Hypothalamus (tissue), 51 donors: Measurements from ENCODE around the gene CLDN1.
A peak's percentile ranks its signal among the peaks of the same experiment; 100 is the strongest.

ENCODE experiments used
- DNase-seq, 51 donors: peaks; one replicate each; lab custom pipeline; 2025; lab: John Stamatoyannopoulos, UW

Gene CLDN1

DNA sequence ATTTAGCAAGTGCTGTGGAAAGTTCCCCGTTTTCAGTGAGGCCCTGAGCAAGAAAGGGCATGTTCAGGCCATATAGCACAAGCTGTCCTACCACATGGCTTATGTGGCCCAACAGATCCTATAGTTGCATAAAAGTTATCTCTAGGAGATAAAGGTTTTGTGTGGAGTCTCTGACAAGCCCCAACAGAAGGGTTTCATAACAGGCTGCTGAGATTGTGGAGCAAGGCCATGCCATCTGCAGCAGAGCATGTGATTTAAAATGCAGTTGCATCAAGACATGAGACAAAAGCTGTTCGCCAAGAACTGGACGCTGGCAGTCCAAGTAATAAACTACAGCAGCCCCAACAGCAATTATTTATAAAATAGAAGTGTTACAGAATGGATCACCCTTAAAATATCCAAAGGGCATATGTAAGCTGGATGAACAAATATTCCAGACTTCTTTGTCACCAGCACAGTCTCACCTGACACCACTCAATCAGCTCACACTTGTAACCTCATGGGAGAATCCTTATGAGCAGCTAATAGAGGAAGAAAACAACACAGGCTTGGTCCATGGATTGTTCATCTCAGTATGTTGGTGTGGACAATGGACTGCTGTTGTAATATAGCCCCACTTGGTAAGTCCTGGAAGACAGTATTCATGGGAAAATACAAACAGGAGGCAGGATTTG, 14.4 kb upstream of the CLDN1 start:
- DNase-seq, result no peak

DNA sequence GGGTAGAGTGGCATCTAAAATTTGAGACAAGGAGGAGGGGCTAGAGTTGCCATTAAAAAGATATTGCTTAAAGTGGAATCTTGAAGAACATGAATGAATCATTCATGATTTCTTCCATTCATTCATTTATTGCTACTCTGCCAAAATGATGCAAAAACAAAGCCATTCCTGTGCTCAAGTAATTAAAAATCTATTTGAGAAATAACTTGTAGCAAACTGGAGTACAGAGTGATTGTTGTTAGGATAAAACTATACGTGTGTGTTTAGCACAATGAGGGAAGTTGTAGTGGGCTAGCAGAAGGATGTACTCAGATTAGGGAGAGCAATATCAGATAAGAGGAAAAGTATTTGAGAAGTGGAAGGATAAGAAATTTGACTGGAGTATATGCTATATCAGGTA, 11.7 kb upstream of the CLDN1 start:
- no peak for DNase-seq

DNA sequence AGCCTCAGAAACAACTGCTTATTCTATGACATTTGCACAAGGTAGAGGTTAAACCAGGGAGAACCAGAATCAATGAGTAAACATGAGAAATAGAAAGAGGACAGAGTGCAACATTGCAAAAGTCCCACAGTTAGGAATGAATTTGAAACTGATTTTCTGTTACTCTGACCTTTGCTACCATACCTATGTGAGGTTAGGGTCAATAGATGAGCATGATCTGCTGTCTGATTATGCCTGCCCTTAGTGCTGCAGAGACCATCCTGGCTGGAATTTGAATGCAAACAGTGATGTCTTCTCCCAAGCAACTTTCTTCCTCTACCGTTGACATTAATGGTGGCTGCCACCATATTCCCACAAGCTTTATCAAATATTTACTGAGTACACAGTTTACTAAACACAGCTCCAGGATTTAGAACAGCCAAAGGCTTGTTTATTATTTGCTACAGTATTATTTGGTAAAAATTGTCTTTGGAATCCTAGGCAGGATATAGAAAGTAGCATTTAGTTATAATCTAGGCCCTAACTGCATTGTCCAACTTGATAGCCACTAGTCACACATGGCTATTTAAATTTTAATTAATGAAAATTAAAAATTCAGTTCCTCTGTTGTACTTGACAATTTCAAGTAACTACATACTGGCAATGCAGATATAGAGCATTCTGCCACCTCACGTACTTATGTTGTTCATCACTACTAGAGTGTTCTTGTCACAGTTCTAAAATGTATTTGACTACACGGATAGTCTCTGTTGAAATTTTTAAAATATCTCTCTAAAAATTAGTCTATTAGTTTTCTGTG, 8.9 kb upstream of the CLDN1 start:
- no peak for DNase-seq

DNA sequence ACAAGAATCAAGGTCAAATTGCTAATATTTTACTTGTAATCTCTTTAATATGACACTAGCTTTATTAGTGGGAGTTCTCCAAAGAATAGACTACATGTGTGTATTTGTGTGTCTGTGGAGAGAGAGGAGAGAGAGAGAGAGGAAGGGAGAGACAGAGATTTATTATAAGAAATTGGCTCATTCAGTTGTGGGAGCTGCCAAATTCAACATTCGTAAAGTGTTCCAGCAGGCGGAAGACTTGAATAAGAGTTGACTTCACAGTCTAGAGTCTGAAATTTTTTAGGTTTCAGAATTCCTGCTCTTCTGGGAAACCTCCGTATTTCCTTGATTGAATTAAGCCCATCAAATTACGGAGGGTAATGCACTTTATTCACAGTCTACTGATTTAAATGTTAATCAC, 4.7 kb upstream of the CLDN1 start:
- no peak for DNase-seq

DNA sequence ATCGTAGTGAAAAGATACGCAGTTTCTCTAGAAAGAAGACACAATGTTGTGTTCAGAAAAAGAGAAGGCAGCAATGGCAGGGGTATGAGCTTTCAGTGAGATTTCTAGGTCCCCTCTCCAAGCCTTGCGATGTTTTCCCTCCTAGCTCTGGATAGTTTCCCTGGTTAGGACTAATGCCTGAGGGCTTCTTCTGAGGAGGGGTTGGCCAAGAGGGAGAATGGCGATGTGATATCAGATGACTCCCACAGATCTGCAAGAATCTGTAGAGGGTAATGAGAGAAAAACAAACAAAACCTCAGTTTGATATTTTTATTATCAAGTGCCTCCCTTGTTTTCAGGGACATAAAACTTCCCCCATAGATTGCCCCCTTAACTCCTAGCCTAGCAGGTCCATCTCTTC, 4.1 kb upstream of the CLDN1 start:
- DNase-seq, result no peak

DNA sequence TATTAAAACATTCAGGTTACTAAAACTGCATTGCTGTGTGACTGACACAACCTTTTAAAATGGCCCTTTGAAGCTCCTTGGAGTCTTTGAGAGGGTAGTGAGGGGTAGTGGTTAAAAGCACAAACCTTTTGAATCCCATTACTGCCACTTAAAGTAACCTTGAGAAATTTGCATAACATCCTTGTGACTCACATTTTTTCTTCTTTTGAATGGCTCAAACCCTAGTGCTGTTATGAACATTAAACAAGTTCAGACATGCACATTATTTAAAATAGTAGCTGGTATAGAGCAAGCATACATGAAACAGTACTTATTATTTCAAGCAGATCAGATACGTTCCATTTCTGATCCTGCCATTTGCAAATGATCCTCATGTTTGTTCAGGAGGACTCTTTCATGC, 3.7 kb upstream of the CLDN1 start:
- DNase-seq, result no peak

DNA sequence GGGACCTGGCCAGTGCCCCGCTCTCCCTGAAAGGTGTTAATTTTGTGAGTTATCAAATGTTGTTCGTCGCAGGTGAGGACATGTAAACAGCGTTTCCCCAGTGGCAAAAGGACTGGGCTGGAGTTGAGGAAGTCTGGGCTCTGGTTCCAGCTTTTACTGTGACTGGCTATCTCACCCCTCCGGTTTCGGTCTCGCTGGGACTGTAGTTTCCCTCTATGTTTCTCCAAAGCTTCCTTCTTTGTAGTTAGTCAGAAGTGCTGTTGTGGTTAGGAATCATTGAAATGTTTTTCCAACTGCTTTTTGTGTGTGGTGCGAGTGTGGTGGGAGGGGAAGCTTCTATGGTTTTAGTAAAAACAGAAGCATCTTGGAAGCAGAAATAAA, 990 bp upstream of the CLDN1 start:
- peak in 14 of 51 donors; percentile 1 to 21 (median 5) for DNase-seq

DNA sequence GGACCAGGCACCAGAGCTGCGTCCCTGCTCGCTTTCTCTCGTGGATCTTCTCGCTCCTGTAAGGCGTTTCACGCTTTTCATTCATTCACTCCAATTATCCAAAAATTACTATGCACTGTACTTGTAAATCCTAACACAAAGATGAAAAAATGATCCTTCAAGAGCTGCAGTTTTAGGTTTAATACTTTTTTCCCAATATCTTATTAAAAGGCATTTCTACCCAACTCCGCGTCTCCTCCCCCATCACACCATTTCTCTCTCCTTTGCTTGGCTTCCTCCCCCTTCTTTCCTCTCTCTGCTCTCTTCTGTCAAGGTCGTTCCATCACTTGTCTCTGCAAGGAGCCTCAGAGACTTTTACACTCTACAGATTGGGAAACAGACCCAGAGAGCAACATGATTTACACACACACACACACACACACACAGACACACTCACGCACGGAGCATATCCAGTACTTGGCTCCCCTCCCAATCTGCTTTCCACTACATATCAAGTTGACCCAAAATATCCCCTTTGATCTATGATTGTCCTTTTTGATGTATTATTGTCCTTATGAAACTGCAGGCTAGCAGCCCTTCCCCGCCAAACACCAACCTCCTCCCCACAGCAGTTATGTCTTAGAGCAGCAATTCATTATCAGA, 479 bp upstream of the CLDN1 start:
- DNase-seq, result no peak

DNA sequence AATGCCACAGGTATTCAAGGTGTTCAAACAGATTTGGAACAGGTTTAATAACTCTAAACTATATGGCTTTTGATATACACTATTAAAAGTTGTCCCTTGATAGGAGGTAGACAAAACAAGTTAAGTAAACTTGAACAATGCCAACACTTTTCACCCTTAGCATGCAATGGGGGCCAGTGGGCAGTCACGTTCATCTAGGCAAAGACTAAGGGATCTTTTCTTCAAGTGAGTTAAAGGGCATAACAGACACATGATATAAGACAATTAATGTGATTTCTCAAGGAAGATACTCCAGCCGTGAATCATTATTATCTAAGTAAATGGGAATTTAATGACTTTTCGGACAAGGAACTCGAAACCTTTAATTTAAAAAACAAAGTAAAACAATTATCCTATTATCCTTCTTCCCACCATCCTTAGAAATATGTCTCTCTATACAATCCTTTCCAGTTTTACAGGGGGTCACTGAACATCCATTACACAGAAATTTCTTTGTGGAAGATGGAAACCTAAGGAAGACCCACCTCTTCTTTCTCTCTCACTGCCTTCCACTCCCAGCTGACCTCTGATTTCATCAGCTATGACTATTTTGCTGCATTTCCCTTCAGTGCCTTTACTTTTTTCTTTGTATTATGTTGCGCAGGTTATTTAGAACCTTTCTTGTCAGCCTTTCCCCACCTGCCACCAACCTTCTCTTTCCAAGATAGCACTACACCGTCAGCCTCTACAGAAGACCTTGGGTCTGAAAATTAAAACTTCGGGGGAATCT, 1.5 kb downstream of the CLDN1 start:
- no peak for DNase-seq

DNA sequence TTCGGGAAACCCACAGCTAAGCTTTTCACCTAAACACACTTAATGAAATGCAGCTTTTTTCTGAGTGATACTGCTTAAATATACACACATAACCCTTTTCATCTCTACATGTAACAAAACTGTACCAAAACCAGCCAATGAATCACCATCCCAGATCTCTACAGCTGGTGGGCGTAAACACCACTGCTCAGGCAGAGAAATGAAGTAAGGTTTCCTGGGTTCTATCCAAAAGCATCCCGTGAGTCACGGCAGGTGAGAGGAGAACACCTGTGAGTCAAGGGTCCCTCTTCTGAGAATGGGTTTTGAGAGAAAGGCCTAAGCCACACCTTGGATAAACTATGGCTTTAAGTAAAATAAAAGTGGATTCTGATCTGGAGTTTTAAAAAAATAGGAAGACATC, 2.6 kb downstream of the CLDN1 start:
- peak in 2 of 51 donors; percentile 4 to 13 for DNase-seq

DNA sequence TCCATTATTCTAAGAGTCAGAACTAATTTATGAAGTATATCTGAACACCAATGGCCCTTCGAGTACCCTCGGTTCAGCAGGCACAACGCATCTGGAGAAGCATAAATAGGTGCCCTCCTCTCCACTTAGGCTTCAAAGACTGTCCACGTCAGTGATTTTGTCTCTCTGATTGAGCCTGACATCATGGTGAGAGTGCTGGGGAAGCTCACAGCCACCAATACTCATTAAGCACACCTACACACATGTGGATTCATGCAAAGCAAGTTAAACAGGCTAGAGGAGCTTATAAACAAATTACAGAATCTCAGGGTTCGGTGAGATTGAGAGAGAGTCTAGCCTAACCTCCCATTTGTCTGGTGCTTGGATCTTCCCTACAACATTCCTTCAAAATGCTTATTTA, 3.6 kb downstream of the CLDN1 start:
- peak in 1 of 51 donors; percentile 6 for DNase-seq

DNA sequence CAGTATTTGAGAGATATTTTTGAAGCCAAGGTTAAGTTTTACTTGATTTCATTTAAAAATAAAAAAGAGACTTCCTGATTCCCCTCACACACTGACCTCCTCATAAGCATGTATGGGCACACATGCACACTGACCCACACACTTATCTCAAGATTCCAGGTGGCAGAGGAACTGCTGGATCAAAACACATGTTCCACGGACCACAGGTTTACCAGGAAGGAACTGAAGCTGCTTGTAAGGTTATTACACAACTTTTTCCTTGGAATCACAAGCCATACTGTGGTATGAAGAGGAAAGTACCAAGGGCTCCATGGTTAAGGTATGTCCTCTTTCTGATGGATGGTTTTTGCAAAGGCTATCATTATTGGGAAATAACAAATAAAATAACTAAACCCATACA, 7.5 kb downstream of the CLDN1 start:
- DNase-seq, result no peak

DNA sequence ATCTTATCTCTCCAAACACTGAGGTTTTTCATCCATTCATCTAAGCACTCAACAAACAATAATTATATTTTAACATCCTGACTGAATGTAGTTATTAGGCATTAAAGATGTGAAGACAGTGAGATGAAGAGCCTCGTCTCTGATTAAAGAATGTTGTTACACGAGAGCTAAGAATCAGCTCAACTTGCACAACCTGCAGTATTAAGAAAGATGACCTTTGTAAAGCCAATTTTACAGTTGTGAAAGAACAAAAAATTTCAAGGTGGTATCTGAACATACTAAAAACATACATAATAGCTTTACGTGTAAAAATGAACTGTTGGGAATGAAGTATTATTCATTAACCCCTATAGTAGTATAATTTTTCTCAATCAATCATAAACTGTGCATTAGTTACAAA, 12.8 kb downstream of the CLDN1 start:
- DNase-seq, result no peak

DNA sequence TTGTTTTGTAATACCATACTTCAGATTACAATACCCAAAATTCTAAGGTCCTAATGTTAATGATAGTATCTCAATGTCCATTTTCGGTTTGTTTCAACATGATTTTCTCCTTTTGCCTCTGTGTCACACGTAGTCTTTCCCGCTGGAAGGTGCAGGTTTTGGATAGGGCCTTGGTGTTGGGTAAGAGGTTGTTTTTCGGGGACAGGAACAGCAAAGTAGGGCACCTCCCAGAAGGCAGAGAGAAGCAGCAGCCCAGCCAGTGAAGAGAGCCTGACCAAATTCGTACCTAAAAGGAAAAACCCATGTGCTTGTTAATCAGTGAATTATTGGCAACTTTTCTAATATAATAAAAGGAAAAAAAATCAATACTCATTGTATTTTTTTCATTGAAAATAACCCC, 14.1 kb downstream of the CLDN1 start:
- DNase-seq, result no peak

DNA sequence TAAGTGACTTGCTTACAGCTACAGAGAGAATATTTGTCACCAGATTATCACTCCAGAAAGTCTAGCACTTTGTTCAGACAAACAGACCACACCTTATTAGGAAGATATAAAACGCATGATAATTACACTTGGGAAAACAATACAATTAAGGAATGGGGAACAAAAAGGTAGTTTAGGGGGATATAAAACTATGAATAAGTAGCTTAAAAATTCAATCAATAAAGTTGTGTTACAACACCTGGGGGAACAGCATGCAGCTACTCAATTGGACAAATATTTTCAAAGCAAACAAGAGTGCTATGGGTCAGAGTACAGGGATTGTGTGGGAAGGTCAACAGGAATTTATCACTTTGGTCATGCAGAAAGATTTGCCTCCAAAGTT, 15.1 kb downstream of the CLDN1 start:
- DNase-seq, result no peak

DNA sequence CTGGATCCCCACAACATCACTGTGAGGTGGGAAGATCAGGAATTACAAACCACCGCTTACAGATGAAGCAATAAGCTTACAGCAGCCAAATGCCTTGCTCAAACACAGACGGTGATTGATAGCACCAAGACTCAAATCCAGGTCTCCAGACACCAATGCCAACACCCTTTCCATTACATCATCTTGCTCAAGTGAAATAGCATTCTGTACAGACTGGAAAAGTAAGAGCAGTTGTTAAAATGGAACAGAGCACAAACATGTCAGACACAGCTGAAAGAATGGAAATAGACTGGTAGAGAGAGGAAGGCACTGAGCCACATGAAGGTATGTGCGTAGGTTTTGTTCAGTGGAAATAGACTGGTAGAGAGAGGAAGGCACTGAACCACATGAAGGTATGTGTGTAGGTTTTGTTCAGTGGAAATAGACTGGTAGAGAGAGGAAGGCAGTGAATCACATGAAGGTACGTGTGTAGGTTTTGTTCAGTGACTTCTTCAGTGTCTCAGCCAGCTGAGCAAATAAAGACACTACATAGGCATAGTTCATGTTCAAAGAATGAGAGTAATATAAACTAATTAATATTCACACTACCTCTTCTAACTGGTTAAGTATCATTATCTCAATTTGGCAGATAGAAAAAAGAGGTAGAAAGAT, 15.6 kb downstream of the CLDN1 start:
- no peak for DNase-seq

DNA sequence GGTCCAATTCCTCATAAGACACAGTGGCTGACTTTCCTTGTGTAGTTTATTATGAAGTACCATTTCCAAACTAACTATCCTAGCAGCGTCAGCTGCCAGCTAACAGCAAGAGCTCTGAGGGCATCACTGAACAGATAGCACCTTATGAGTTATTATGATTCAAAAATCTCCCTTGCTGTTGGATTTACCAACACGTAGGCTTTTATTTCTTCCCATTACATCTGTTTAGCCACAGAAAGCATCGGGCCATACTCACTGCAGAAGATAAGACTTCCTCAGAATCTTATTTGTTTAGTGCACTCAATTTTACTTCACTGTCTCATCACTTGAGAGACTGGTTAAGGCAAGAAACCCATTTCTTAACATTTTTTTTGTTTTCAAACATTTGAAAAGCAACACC, 16.2 kb downstream of the CLDN1 start:
- DNase-seq, result no peak

DNA sequence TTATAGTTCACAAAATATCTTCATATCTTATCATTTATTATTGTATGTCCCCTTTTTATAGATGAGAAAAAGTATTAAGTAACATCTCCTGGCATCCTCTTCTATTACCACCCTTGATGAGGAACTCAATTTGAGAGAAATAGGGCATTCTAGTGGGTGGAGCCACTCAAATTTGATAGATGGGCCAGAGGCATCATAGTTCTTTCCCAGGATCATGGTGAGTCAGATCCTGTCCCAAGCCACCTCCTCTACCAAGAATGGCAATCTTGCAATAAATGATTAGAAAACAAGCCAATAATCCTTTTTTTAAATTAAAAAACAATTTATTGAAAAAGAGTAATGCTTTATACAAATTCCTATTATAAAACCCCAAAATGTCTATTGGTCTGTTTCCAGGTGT, 16.8 kb downstream of the CLDN1 start:
- DNase-seq, result no peak

DNA sequence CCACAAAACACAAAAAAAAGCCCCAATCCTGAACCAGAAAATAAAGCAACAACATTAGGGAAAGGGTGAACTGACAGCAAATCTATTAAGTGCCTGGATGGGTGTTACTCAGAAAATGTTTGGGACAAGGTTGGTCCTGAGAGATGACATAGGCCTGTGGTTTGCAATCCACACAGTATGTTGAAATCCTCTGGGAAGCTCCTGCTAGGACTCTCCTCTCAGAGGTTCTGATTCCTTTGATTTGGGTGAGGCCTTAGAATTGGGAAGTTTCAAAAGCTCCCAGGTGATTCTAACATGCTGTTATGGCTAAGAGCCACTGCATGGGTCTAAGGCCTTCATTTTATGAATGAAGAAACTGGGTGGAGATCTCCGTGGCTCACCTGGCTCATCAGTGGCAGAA, 18.4 kb downstream of the CLDN1 start:
- no peak for DNase-seq

DNA sequence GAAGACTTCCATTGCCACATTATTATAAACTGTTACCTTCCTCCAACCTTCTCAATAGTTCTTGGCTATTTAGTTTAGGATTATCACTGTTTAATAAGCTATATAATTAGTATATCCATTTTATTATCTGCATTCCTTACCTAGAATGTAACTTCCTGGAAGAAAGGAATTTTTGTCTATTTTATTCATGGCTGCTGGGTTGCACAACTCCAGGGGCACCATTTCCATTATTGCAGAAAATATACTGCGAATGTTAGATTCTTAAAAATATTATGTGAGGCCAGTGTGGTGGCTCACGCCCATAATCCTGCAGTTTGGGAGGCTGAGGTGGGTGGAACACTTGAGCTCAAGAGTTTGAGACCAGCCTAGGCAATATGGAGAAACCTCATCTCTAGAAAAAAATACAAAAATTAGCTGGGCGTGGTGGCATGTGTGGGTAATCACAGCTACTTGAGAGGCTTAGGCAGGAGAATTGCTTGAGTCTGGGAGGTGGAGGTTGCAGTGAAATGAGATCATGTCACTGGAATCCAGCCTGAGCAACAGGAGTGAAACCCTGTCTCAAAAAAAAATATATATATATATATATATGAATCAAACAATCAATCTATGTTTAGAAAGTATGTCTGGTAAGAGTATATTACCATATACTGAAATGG, 19.9 kb downstream of the CLDN1 start:
- DNase-seq, result no peak
